ENCODE data around the gene SPI1.

SPI1 gene

GRCh38 chr11:47327949-47328348 is 50.4 kb downstream of the SPI1 start:
- ATAC-seq: no peak

GRCh38 chr11:47327025-47327424 is 51.3 kb downstream of the SPI1 start:
- TF ChIP-seq RARB (CRISPR knock-in tag; IDR thresholded peaks at IDR 0.05): no peak
- TF ChIP-seq, protein P1, sequence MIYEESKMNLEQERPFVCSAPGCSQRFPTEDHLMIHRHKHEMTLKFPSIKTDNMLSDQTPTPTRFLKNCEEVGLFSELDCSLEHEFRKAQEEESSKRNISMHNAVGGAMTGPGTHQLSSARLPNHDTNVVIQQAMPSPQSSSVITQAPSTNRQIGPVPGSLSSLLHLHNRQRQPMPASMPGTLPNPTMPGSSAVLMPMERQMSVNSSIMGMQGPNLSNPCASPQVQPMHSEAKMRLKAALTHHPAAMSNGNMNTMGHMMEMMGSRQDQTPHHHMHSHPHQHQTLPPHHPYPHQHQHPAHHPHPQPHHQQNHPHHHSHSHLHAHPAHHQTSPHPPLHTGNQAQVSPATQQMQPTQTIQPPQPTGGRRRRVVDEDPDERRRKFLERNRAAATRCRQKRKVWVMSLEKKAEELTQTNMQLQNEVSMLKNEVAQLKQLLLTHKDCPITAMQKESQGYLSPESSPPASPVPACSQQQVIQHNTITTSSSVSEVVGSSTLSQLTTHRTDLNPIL (CRISPR knock-in tag; IDR thresholded peaks at IDR 0.05; ENCODE audit: low read depth): no peak
- no peak for TF ChIP-seq ZC3H10 (CRISPR knock-in tag; IDR thresholded peaks at IDR 0.05)
- TF ChIP-seq ISL1 (CRISPR knock-in tag; IDR thresholded peaks at IDR 0.05): no peak
- no peak for TF ChIP-seq TOX (CRISPR knock-in tag; IDR thresholded peaks at IDR 0.05; ENCODE audit: borderline replicate concordance)
- TF ChIP-seq ZNF8 (CRISPR knock-in tag; IDR thresholded peaks at IDR 0.05): no peak
- TF ChIP-seq SNAI2 (CRISPR knock-in tag; IDR thresholded peaks at IDR 0.05): no peak
- TF ChIP-seq BACH2 (CRISPR knock-in tag; IDR thresholded peaks at IDR 0.05; ENCODE audit: borderline replicate concordance): no peak
- TF ChIP-seq ZFP30 (CRISPR knock-in tag; IDR thresholded peaks at IDR 0.05): no peak
- no peak for TF ChIP-seq ZNF565 (CRISPR knock-in tag; conservative IDR thresholded peaks at IDR 0.05; ENCODE audit: low read depth)
- no peak for TF ChIP-seq PPARA (CRISPR knock-in tag; IDR thresholded peaks at IDR 0.05; ENCODE audit: borderline replicate concordance)
- no peak for ATAC-seq

More at GRCh38 chr11:47327949-47328348, 50.4 kb downstream of the SPI1 start:
- TF ChIP-seq CSDC2 (CRISPR knock-in tag; IDR thresholded peaks at IDR 0.05): no peak
- no peak for TF ChIP-seq TSHZ2 (CRISPR knock-in tag; IDR thresholded peaks at IDR 0.05)
- no peak for TF ChIP-seq POU6F1 (CRISPR knock-in tag; IDR thresholded peaks at IDR 0.05; ENCODE audit: borderline replicate concordance, low read depth)
- no peak for TF ChIP-seq GLIS3 (CRISPR knock-in tag; IDR thresholded peaks at IDR 0.05)
- no peak for TF ChIP-seq ZC3H10 (CRISPR knock-in tag; IDR thresholded peaks at IDR 0.05)
- TF ChIP-seq ESRRG (CRISPR knock-in tag; IDR thresholded peaks at IDR 0.05): no peak

GRCh38 chr11:47326198-47326597 is 52.1 kb downstream of the SPI1 start:
- TF ChIP-seq, protein P2, sequence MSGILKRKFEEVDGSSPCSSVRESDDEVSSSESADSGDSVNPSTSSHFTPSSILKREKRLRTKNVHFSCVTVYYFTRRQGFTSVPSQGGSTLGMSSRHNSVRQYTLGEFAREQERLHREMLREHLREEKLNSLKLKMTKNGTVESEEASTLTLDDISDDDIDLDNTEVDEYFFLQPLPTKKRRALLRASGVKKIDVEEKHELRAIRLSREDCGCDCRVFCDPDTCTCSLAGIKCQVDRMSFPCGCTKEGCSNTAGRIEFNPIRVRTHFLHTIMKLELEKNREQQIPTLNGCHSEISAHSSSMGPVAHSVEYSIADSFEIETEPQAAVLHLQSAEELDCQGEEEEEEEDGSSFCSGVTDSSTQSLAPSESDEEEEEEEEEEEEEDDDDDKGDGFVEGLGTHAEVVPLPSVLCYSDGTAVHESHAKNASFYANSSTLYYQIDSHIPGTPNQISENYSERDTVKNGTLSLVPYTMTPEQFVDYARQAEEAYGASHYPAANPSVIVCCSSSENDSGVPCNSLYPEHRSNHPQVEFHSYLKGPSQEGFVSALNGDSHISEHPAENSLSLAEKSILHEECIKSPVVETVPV (CRISPR knock-in tag; IDR thresholded peaks at IDR 0.05): no peak
- no peak for ATAC-seq

GRCh38 chr11:47325271-47326041 is 52.9 kb downstream of the SPI1 start:
- TF ChIP-seq ZC3H10 (CRISPR knock-in tag; IDR thresholded peaks at IDR 0.05) (no peak), PPARA (CRISPR knock-in tag; IDR thresholded peaks at IDR 0.05; ENCODE audit: borderline replicate concordance) (no peak), ESRRG (CRISPR knock-in tag; IDR thresholded peaks at IDR 0.05) (no peak), ZNF8 (CRISPR knock-in tag; IDR thresholded peaks at IDR 0.05) (no peak), TCF4 (CRISPR knock-in tag; IDR thresholded peaks at IDR 0.05; ENCODE audit: borderline replicate concordance) (no peak), POU6F1 (CRISPR knock-in tag; IDR thresholded peaks at IDR 0.05; ENCODE audit: borderline replicate concordance, low read depth) (no peak), OSR1 (CRISPR knock-in tag; IDR thresholded peaks at IDR 0.05) (no peak), CSDC2 (CRISPR knock-in tag; IDR thresholded peaks at IDR 0.05) (no peak), TOX (CRISPR knock-in tag; IDR thresholded peaks at IDR 0.05; ENCODE audit: borderline replicate concordance) (no peak), RARB (CRISPR knock-in tag; IDR thresholded peaks at IDR 0.05) (no peak), ISL1 (CRISPR knock-in tag; IDR thresholded peaks at IDR 0.05) (no peak), BACH2 (CRISPR knock-in tag; IDR thresholded peaks at IDR 0.05; ENCODE audit: borderline replicate concordance) (no peak)
- TF ChIP-seq, protein P1 (CRISPR knock-in tag; IDR thresholded peaks at IDR 0.05; ENCODE audit: low read depth): no peak
- TF ChIP-seq, protein P3, sequence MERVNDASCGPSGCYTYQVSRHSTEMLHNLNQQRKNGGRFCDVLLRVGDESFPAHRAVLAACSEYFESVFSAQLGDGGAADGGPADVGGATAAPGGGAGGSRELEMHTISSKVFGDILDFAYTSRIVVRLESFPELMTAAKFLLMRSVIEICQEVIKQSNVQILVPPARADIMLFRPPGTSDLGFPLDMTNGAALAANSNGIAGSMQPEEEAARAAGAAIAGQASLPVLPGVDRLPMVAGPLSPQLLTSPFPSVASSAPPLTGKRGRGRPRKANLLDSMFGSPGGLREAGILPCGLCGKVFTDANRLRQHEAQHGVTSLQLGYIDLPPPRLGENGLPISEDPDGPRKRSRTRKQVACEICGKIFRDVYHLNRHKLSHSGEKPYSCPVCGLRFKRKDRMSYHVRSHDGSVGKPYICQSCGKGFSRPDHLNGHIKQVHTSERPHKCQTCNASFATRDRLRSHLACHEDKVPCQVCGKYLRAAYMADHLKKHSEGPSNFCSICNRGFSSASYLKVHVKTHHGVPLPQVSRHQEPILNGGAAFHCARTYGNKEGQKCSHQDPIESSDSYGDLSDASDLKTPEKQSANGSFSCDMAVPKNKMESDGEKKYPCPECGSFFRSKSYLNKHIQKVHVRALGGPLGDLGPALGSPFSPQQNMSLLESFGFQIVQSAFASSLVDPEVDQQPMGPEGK (CRISPR knock-in tag; IDR thresholded peaks at IDR 0.05; ENCODE audit: borderline replicate concordance): no peak
- TF ChIP-seq, protein P2 (CRISPR knock-in tag; IDR thresholded peaks at IDR 0.05): no peak
- no peak; the same call in 2 of the 3 replicates for ATAC-seq

All from SK-N-SH treated with all-trans-retinoic acid at 6 μM for 48 hours (cell line).